Caki2 (cell line): Measurements from ENCODE around the gene TNRC18. TPM values are rescaled to one million over a fixed set of nuclear protein-coding genes. Genes with fewer than 3 reads are reported as not detected.

Source experiments
- DNase-seq: peaks from one replicate; pipeline ENCODE4 v3.0.0-alpha.2; 2015; ENCODE audit warnings: low read depth
- in situ Hi-C: cut with HindIII; loops from 2 replicates; pipeline ENCODE4 v1.10.0; 2016; ENCODE audit warnings: low sequenced_read_pairs, low pct_unique_long_range_greater_than_20kb, mixed read lengths
- total RNA-seq: library from RNA; depleted of rRNA; stranded (reverse); fragments of >200 nt; shearing (Covaris generic); gene quantifications from 2 replicates; pipeline ENCODE4 v1.2.3, GENCODE V29; 2014; ENCODE audit warnings: low replicate concordance

TNRC18 gene
- total RNA-seq, 1 experiment from 2014 or later = 23.3 TPM

- in situ Hi-C loops = no loop called here
Observed at GRCh38 chr7:5453566-5454075, 30.0 kb upstream of the TNRC18 start.

GRCh38 chr7:5452937-5453540, 29.4 kb upstream of the TNRC18 start:
- DNase-seq = no peak
- in situ Hi-C loops = no loop called here

More at GRCh38 chr7:5453566-5454075, 30.0 kb upstream of the TNRC18 start:
- DNase-seq = no peak

- DNase-seq = no peak
Observed at GRCh38 chr7:5452470-5452899, 28.9 kb upstream of the TNRC18 start.

GRCh38 chr7:5451391-5451790, 27.8 kb upstream of the TNRC18 start:
- in situ Hi-C loops = no loop called here
- no peak for DNase-seq

More at GRCh38 chr7:5452470-5452899, 28.9 kb upstream of the TNRC18 start:
- in situ Hi-C loops = no loop called here

GRCh38 chr7:5450549-5451327, 27.1 kb upstream of the TNRC18 start:
- no peak for DNase-seq
- in situ Hi-C loops = no loop called here

- in situ Hi-C loops = no loop called here
- DNase-seq = no peak
Observed at GRCh38 chr7:5448378-5449037, 24.9 kb upstream of the TNRC18 start.

GRCh38 chr7:5445981-5446594, 22.5 kb upstream of the TNRC18 start:
- in situ Hi-C loops = no loop called here
- DNase-seq = no peak

GRCh38 chr7:5443678-5444077, 20.0 kb upstream of the TNRC18 start:
- no peak for DNase-seq
- in situ Hi-C loops = no loop called here

GRCh38 chr7:5442757-5443305, 19.2 kb upstream of the TNRC18 start:
- in situ Hi-C loops = no loop called here
- DNase-seq = no peak

GRCh38 chr7:5441840-5442503, 18.3 kb upstream of the TNRC18 start:
- no peak for DNase-seq
- in situ Hi-C loops = no loop called here

GRCh38 chr7:5439572-5440496, 16.2 kb upstream of the TNRC18 start:
- in situ Hi-C loops = no loop called here
- DNase-seq = no peak

- in situ Hi-C loops = no loop called here
- no peak for DNase-seq
Observed at GRCh38 chr7:5439209-5439571, 15.6 kb upstream of the TNRC18 start.

GRCh38 chr7:5437987-5438386, 14.4 kb upstream of the TNRC18 start:
- DNase-seq = no peak
- in situ Hi-C loops = no loop called here

- DNase-seq = no peak
- in situ Hi-C loops = no loop called here
Observed at GRCh38 chr7:5437348-5437892, 13.8 kb upstream of the TNRC18 start.

GRCh38 chr7:5436003-5436678, 12.5 kb upstream of the TNRC18 start:
- in situ Hi-C loops = no loop called here
- no peak for DNase-seq

GRCh38 chr7:5435291-5436002, 11.8 kb upstream of the TNRC18 start:
- DNase-seq = no peak
- in situ Hi-C loops = no loop called here
